ENCODE data around the gene XRCC3.
A peak's percentile ranks its signal among the peaks of the same experiment; 100 is the strongest.

Gene XRCC3

GRCh38 chr14:103738166-103738565 lies 22.9 kb upstream of the XRCC3 start:
- peak; percentile 26 for DNase-seq

DNA sequence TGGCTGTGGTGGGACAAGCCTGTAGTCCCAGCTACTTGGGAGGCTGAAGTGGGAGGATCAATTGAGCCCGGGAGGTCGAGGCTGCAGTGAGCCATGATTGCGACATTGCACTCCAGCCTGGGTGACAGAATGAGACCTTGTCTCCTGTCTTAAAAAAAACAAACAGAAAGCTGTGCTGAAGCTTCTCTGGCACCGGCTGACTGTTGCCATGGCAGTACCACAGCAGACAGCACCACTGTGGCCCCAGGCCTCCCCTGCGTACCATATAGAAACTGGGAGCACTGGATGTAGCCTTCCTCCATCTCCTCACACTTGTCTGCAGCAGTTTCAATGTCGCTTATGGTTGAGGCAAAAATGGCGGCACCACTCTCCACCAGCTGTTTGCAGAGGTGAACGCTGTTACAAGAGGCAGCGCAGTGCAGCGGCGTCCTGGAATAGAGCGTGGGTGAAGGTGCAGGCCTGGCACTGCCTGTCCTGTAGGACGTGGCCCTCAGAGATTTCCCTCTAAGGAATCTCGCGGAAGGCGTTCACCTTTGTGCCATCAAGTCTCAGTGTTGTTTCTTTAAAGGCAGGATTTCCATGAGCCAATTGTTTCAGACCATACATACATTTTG lies 22.3 kb upstream of the XRCC3 start:
- DNase-seq: peak; percentile 16

GRCh38 chr14:103736546-103737431 lies 21.5 kb upstream of the XRCC3 start:
- DNase-seq: peak; percentile 38

- DNase-seq: peak; percentile 92
Measured at GRCh38 chr14:103735815-103736545, 20.7 kb upstream of the XRCC3 start.

DNA sequence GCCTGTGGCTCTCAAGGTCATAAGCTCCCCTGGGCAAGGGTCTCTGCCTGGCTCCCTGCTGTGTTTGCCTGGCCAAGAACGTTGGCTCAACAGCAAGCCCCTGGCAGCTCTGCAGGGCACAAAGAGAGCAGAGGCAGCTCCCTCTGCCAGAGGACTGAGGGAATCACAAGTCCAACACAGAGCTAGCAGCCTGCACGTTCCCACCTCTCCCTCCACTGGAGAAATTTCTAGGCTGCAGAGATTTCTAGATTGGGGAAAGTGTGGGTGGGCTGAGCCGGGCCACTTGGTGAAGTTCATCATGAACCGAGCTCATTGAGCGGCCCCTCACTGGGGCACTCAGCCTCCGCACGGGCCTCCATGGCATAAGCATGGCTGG lies 20.2 kb upstream of the XRCC3 start:
- DNase-seq: no peak

- no peak for DNase-seq
Measured at GRCh38 chr14:103735022-103735421, 19.8 kb upstream of the XRCC3 start.

- no peak for DNase-seq
Measured at GRCh38 chr14:103734081-103734888, 19.0 kb upstream of the XRCC3 start.

- DNase-seq: no peak
Measured at GRCh38 chr14:103733651-103734050, 18.4 kb upstream of the XRCC3 start.

GRCh38 chr14:103732868-103733620 lies 17.8 kb upstream of the XRCC3 start:
- no peak for DNase-seq

- DNase-seq: no peak
Measured at GRCh38 chr14:103731916-103732867, 16.9 kb upstream of the XRCC3 start.

DNA sequence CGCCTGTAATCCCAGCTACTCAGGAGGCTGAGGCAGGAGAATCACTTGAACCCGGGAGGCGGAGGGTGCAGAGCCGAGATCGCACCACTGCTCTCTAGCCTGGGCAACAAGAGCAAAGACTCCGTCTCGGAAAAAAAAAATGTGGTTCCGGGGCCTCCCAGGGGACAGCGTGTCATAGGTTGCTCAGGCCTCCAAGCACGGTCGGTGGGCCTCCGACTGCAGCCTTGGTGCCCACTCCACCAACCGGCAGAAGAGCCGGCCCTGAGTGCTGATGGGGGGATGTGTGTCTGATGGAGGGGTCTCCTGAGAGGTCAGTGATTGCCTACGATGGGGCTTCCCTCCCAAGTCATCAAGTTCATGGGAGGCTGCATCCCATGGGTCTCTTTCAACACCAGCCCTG lies 16.2 kb upstream of the XRCC3 start:
- DNase-seq: no peak

DNA sequence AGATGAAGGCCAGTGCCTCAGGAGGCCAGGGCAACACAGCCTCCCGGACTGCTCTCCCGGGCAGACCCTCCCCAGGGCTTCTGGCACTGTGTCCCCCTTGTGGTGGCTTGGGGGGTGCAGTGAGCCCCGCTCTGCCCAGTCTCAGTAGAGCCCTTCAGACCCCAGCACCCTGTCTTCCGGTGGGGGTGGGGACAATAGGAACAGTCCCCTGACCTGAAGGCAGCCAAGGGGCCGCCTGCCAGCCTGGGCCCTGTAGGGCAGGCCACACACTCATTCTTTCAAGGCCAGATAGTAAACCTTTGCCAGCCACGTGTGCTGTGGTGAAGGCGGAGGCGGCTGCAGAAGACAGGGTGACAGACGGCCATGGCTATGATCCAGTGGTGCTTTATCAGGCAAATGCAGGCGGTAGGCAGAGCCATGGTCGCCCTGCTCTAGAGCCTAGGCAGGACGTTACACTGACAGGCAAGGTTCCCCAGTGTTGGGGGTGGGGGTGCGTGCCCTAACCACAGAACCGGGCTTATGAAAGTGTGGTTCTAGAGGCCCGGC lies 15.3 kb upstream of the XRCC3 start:
- DNase-seq: no peak

DNA sequence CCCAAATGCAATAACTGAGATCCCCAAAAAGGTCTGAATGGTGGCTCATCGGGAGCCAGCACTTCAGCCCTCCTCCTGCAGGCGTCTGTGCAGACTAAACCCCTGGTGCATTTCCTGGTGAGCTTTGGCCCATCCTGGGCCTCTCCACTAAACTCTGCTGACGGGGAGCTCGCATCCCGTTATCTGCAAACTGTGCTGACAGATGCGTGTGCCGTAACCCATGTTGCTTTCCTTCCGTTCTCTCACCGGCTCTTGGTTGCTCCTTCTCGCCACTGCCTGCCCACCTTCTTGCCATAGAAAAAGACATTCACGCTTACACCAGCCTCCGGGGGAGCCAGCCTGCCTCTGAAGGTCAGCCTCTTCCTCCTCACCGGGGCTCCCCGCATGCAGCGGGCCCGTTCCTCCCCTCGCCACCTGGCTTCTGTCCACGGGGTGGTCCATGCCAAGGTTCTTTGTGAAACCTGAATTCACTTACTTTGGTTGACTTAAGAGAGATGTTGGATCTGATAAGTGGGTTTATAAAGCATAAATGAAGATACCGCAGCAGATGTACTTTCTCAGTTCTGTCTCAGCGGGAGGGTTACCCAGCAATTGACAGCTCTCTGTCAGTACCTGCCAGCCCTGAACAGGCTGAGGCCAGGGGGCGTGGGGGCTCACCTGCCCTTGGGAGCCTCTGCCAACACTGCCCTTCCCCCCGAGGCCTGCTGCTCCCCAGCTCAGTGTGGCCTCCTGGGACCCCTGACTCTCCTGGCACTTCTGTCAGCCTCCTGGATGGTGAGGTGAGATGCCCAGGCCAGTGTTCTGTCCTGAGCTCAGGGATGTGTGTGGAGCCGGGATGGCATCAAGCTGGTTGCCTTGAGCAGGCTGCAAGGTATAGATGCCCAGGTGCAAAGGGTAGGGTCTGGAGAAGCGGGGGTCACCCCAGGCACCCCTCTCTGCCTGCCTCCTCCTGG lies 14.5 kb upstream of the XRCC3 start:
- no peak for DNase-seq

GRCh38 chr14:103728721-103729120 lies 13.5 kb upstream of the XRCC3 start:
- DNase-seq: no peak

DNA sequence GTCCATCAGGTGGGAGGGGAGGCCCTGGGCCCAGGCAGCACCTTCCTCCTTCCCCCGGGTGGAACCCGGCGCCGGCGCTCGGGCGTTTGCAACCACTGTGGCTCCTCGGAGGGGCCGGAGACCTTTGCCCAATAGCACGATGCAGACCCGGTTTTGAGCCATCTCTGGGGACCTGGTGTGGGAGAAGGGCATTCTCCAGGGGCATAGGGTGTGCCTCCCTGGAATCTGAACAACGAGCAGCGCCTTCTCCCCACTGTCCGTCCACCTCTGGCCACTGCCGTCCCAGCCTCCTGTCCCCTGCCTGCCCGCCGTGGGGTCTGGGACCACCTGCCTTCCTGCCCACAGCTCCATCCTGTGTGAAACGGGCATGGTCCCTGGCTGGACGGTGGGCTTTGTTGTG lies 12.9 kb upstream of the XRCC3 start:
- no peak for DNase-seq

DNA sequence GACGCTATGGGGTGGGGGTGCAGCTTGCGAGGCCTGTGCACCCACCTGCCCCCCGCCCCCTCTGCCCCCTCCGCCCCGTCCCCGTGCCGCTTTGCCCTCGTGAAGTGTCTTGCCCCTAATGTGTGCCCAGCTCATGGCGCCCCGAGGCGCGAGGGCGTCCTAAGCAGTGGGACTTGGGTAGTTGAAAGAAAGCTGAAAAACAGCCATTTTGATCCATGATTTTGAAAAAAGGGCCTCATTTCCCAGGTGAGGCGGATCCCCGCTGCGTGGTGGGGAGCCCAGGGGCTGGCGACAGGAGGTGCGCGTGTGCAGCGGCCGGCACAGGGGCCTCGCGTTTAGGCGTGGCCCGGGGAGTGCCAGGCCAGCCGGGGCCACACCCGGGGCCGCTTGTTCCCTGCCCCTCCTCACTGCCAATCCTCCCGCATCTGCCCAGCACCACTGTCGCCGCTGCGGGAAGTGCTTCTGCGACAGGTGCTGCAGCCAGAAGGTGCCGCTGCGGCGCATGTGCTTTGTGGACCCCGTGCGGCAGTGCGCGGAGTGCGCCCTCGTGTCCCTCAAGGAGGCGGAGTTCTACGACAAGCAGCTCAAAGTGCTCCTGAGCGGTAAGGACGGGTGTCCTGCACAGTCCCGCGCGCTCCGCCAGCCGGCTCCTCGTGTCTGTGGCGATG lies 12.2 kb upstream of the XRCC3 start:
- DNase-seq: no peak

DNA sequence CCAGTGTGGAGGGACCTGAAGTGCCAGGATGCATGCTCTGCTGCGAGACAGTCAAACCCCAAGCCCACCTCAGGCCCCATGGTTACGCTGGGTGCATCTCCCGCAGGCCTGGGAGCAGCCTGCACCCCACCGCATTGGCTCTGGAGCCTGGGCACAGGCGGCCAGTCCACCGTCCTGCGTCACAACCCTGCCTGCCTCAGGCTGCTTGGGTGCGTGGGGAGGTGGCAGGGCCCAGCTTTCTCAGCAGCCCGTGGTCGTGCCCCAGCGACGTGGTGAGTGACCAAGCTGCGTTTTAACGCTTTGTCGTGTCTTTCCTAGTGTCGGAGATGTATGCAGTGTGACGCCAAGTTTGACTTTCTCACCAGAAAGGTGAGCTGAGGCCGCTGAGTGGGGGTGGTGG lies 11.2 kb upstream of the XRCC3 start:
- no peak for DNase-seq

- DNase-seq: no peak
Measured at GRCh38 chr14:103725739-103726395, 10.6 kb upstream of the XRCC3 start.
